IMR-90 (cell line): Measurements from ENCODE around the gene NDUFV2. TPM values are rescaled to one million over a fixed set of nuclear protein-coding genes. Genes with fewer than 3 reads are reported as not detected.

ENCODE experiments used
- ATAC-seq: fragments of 200-7000 bp; cut with Tn5 transposase; 2 replicates; pipeline ENCODE4 v1.9.1; 2020; ENCODE audit warnings: low read depth, mild to moderate bottlenecking, moderate library complexity
- BruUV-seq: library from RNA; stranded (reverse); fragments of 400-500 nt; replicated peaks from 2 replicates; lab custom pipeline; 2021; lab: Mats Ljungman, UMichigan
- CTCF ChIA-PET: fragments of 300-600 bp; formaldehyde crosslinking; extraction: SDS; loops from one replicate; lab custom pipeline; 2021; ENCODE audit warnings: antibody characterized with exemption; lab: Yijun Ruan, JAX
- POLR2A ChIA-PET: fragments of 300-600 bp; sonication (Branson Sonifier 250); formaldehyde crosslinking; loops from one replicate; lab custom pipeline; 2022; ENCODE audit warnings: antibody characterized with exemption; ENCODE audit not compliant: unreplicated experiment; lab: Charles Lee
- DNase-seq: peaks from one replicate; pipeline ENCODE4 v3.0.0; 2013
- H2AFZ ChIP-seq: replicated peaks from 2 replicates; pipeline ENCODE3; 2013; ENCODE audit warnings: low read length, mild to moderate bottlenecking; ENCODE audit not compliant: poor library complexity
- H2AK5ac ChIP-seq: 2 replicates; pipeline ENCODE4 v1.6.1; 2013; ENCODE audit warnings: low read depth, low read length, inconsistent platforms
- H2AK9ac ChIP-seq: replicated peaks from 2 replicates; pipeline ENCODE3; 2013; ENCODE audit warnings: mild to moderate bottlenecking, low read depth, low read length, moderate library complexity; ENCODE audit not compliant: poor library complexity
- H2BK120ac ChIP-seq: 2 replicates; pipeline ENCODE4 v1.6.1; 2013; ENCODE audit warnings: low read depth, low read length, inconsistent platforms
- H2BK15ac ChIP-seq: 3 replicates; pipeline ENCODE4 v1.6.1; 2013; ENCODE audit warnings: low read depth, low read length, inconsistent platforms
- H2BK20ac ChIP-seq: 2 replicates; pipeline ENCODE4 v1.6.1; 2013; ENCODE audit warnings: low read depth, mild to moderate bottlenecking, inconsistent platforms, low read length, moderate library complexity
- H2BK5ac ChIP-seq: 2 replicates; pipeline ENCODE4 v1.6.1; 2013; ENCODE audit warnings: mild to moderate bottlenecking, low read depth, low read length, inconsistent platforms; ENCODE audit not compliant: poor library complexity, severe bottlenecking
- H3K14ac ChIP-seq: replicated peaks from 2 replicates; pipeline ENCODE4 v1.6.1; 2013; ENCODE audit warnings: low read depth, low read length, inconsistent platforms
- H3K18ac ChIP-seq: 2 replicates; pipeline ENCODE4 v1.6.1; 2013; ENCODE audit warnings: low read depth, low read length, control low read depth
- H3K23ac ChIP-seq: 2 replicates; pipeline ENCODE4 v1.6.1; 2013; ENCODE audit warnings: low read depth, low read length, inconsistent platforms
- H3K27ac ChIP-seq: 2 replicates; pipeline ENCODE4 v1.5.1; 2013; ENCODE audit warnings: mild to moderate bottlenecking, control low read depth, low read length; ENCODE audit not compliant: insufficient read depth
- H3K27me3 ChIP-seq: 2 replicates; pipeline ENCODE4 v1.6.1; 2013; ENCODE audit warnings: low read length; ENCODE audit not compliant: control insufficient read depth, insufficient read depth
- H3K36me3 ChIP-seq: 2 replicates; pipeline ENCODE4 v1.6.1; 2013; ENCODE audit warnings: low read length, mixed read lengths; ENCODE audit not compliant: control insufficient read depth, insufficient read depth
- H3K4ac ChIP-seq: 2 replicates; pipeline ENCODE4 v1.6.1; 2013; ENCODE audit warnings: low read depth, low read length, inconsistent platforms
- H3K4me1 ChIP-seq: 2 replicates; pipeline ENCODE4 v1.6.1; 2013; ENCODE audit warnings: low read length, mixed read lengths; ENCODE audit not compliant: control insufficient read depth, insufficient read depth
- H3K4me2 ChIP-seq: 2 replicates; pipeline ENCODE4 v1.6.1; 2013; ENCODE audit warnings: low read depth, mild to moderate bottlenecking, control low read depth, low read length, moderate library complexity
- H3K4me3 ChIP-seq: 2 replicates; pipeline ENCODE4 v1.5.1; 2013; ENCODE audit warnings: low read depth, mild to moderate bottlenecking, control low read depth, low read length, moderate library complexity; ENCODE audit not compliant: insufficient read depth
- H3K56ac ChIP-seq: 2 replicates; pipeline ENCODE4 v1.6.1; 2013; ENCODE audit warnings: low read length, inconsistent platforms; ENCODE audit not compliant: insufficient read depth; ENCODE audit errors: extremely low read depth
- H3K79me1 ChIP-seq, 2 experiments: 2 replicates each; pipeline ENCODE4 v1.6.1; 2013; ENCODE audit warnings: low read length in 2 of 2, inconsistent platforms in 1 of 2, low read depth in 1 of 2
- H3K9ac ChIP-seq: 2 replicates; pipeline ENCODE4 v1.6.1; 2013; ENCODE audit warnings: low read depth, low read length, control low read depth
- H3K9me1 ChIP-seq: 2 replicates; pipeline ENCODE4 v1.6.1; 2013; ENCODE audit warnings: low read length, inconsistent platforms; ENCODE audit not compliant: insufficient read depth
- H3K9me3 ChIP-seq: 2 replicates; pipeline ENCODE4 v1.6.1; 2013; ENCODE audit warnings: low read length; ENCODE audit not compliant: control insufficient read depth, insufficient read depth
- H4K20me1 ChIP-seq: 2 replicates; pipeline ENCODE4 v1.6.1; 2013; ENCODE audit warnings: low read length, inconsistent platforms; ENCODE audit not compliant: insufficient read depth
- H4K5ac ChIP-seq: 2 replicates; pipeline ENCODE4 v1.6.1; 2013; ENCODE audit warnings: mild to moderate bottlenecking, low read depth, low read length, control low read depth
- H4K8ac ChIP-seq, 2 experiments: 2 replicates each; pipeline ENCODE4 v1.6.1; 2013; ENCODE audit warnings: low read depth in 2 of 2, low read length in 2 of 2, control low read depth in 1 of 2, inconsistent platforms in 1 of 2
- H4K91ac ChIP-seq: 2 replicates; pipeline ENCODE4 v1.6.1; 2013; ENCODE audit warnings: low read depth, low read length, inconsistent platforms; ENCODE audit not compliant: insufficient read depth
- CEBPB ChIP-seq: IDR thresholded peaks from 2 replicates; pipeline ENCODE4 v1.6.1; 2012; ENCODE audit warnings: low read depth, low read length, improper control_type of control experiment
- NFE2L2 ChIP-seq: fragments of 150-350 bp; IDR thresholded peaks from 2 replicates; pipeline ENCODE4 v1.6.1; 2016; ENCODE audit warnings: low read depth, mild to moderate bottlenecking, low read length
- WGBS, 2 experiments: methylation state at CpG; one replicate each; pipeline versions ENCODE4 v1.1.5 to v1.1.7; 2013; ENCODE audit warnings: missing lambda C conversion rate in 2 of 2; ENCODE audit not compliant: insufficient read length in 1 of 2; ENCODE audit errors: extremely low coverage in 2 of 2; 5-methylcytosine and 5-hydroxymethylcytosine counted together
- dilution Hi-C: fragments of 300-500 bp; cut with HindIII; formaldehyde crosslinking; loops from one replicate; pipeline ENCODE4 v1.14.3; 2018; ENCODE audit warnings: low sequenced_read_pairs; ENCODE audit not compliant: unreplicated experiment
- in situ Hi-C: fragments of 300-500 bp; cut with MboI; formaldehyde crosslinking; loops from 3 replicates; pipeline ENCODE4 v1.14.3; 2019; ENCODE audit warnings: low sequenced_read_pairs, inconsistent platforms, mixed read lengths
- intact Hi-C: fragments of 100-400 bp; cut with micrococcal nuclease; formaldehyde crosslinking; loops from 2 replicates; pipeline ENCODE4 v1.10.0; 2022
- polyA plus RNA-seq, 3 experiments: library from polyadenylated mRNA; depleted of rRNA; stranded (reverse); fragments of >200 nt; gene quantifications; 2 replicates each; pipeline ENCODE4 v1.2.3, GENCODE V29; 2012; ENCODE audit warnings: low replicate concordance in 1 of 3
- total RNA-seq: library from RNA; depleted of rRNA; stranded (reverse); fragments of >200 nt; gene quantifications from 2 replicates; pipeline ENCODE4 v1.2.3, GENCODE V29; 2012

NDUFV2 gene
- total and polyA plus RNA-seq, 2 of the 4 experiments (the other 2 are of a cell fraction) = 106 to 126 TPM

GRCh38 chr18:9174302-9174701 lies 71.8 kb downstream of the NDUFV2 start:
- dilution Hi-C loops = no loop called here
- 100% methylated on average over 1 of the region's 4 CpGs; no CpG with 5 or more reads in 1 of the 2 experiments for WGBS, 2 experiments
- CTCF ChIA-PET = no interaction called here

More at GRCh38 chr18:9174302-9174701, 71.8 kb downstream of the NDUFV2 start:
- in situ Hi-C loops (no loop called here), intact Hi-C loops (no loop called here)
- Histone ChIP-seq H2BK5ac (no peak overlapping the region), H3K23ac (peak overlapping the region; percentile 23; the same call in 1 of the 2 replicates), H3K27ac (no peak overlapping the region), H3K4ac (no peak overlapping the region), H3K4me2 (no peak overlapping the region), H3K36me3 (peaks cover 2% of the 10 kb centered on the region; the same call in 1 of the 2 replicates), H3K4me1 (peaks cover 1% of the 10 kb centered on the region; the same call in 1 of the 2 replicates), H2AFZ (no peak overlapping the region), H4K20me1 (peaks cover 53% of the 10 kb centered on the region), H2AK5ac (no peak overlapping the region), H4K8ac (no peak overlapping the region), H2BK120ac (no peak overlapping the region), H3K56ac (no peak overlapping the region), H2BK20ac (no peak overlapping the region), H2AK9ac (peak overlapping the region; percentile 72), H4K91ac (no peak overlapping the region), H3K9me1 (peaks cover 10% of the 10 kb centered on the region), H3K9ac (no peak overlapping the region), H3K9me3 (no peaks in the 10 kb centered on the region), H4K5ac (no peak overlapping the region), H3K18ac (no peak overlapping the region), H3K79me1 (peaks cover 22 to 69% of the 10 kb centered on the region in 2 experiments), H3K4me3 (no peak overlapping the region), H3K27me3 (no peaks in the 10 kb centered on the region), H2BK15ac (no peak overlapping the region), H3K14ac (no peak overlapping the region)
- ATAC-seq = no peak
- TF ChIP-seq NFE2L2 (no peak), CEBPB (0 out of 2 replicates have a peak, but pooled peaks have one; percentile 8)
- no peak for DNase-seq
- POLR2A ChIA-PET = no interaction called here
- BruUV-seq = no TSS peak
